ENCODE results near the gene MYH7B.

DNA sequence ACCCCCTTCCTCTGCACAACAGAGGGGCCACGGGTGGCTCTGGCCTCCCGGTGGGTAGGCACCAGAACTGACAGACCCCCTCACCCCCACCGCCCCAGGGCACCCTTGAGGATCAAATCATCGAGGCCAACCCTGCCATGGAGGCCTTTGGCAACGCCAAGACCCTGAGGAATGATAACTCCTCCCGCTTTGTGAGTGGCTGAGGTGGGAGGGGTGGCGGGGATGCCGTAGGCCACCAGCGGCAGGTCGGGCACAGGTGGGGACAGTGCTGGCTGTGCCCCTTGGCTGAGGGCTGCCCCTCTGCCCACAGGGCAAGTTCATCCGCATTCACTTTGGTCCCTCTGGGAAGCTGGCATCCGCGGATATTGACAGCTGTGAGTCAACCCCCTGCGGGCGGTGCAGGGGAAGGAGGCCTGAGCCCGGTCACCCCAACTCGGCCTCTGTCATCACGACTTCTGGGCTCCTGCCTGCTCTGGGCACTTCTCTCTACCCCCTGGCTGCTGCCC, 29.1 kb downstream of the MYH7B start:
- no peak for TF ChIP-seq MYC (IDR thresholded peaks at IDR 0.05; ENCODE audit: low read depth, low read length)
- TF ChIP-seq, protein P1, sequence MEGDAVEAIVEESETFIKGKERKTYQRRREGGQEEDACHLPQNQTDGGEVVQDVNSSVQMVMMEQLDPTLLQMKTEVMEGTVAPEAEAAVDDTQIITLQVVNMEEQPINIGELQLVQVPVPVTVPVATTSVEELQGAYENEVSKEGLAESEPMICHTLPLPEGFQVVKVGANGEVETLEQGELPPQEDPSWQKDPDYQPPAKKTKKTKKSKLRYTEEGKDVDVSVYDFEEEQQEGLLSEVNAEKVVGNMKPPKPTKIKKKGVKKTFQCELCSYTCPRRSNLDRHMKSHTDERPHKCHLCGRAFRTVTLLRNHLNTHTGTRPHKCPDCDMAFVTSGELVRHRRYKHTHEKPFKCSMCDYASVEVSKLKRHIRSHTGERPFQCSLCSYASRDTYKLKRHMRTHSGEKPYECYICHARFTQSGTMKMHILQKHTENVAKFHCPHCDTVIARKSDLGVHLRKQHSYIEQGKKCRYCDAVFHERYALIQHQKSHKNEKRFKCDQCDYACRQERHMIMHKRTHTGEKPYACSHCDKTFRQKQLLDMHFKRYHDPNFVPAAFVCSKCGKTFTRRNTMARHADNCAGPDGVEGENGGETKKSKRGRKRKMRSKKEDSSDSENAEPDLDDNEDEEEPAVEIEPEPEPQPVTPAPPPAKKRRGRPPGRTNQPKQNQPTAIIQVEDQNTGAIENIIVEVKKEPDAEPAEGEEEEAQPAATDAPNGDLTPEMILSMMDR (IDR thresholded peaks at IDR 0.05; ENCODE audit: low read depth, low read length): no peak
